ENCODE data around the gene CPA2. TPM values are rescaled to one million over a fixed set of nuclear protein-coding genes. Genes with fewer than 3 reads are reported as not detected.

The CPA2 gene
- total and polyA plus RNA-seq, 2 of the 4 experiments (the other 2 are of a cell fraction) = 0.05 TPM; not detected in 1

GRCh38 chr7:130329681-130330080, 63.0 kb downstream of the CPA2 start:
- Histone ChIP-seq H3K27me3 (ENCODE audit: control insufficient read depth, insufficient read depth, low read length) (no peaks in the 10 kb centered on the region), H3K18ac (ENCODE audit: low read depth, low read length) (no peak overlapping the region), H3K56ac (ENCODE audit: extremely low read depth, insufficient read depth, low read length) (no peak overlapping the region), H2BK15ac (ENCODE audit: low read depth, low read length) (no peak overlapping the region), H3K14ac (replicated peaks; ENCODE audit: low read depth, low read length) (no peak overlapping the region), H3K4ac (ENCODE audit: low read depth, low read length) (no peak overlapping the region), H2AFZ (replicated peaks; ENCODE audit: low read length, poor library complexity) (no peak overlapping the region), H2BK120ac (ENCODE audit: low read depth, low read length) (no peak overlapping the region), H4K20me1 (ENCODE audit: insufficient read depth, low read length) (no peaks in the 10 kb centered on the region), H3K23ac (ENCODE audit: low read depth, low read length) (no peak overlapping the region), H3K9ac (ENCODE audit: low read depth, low read length) (no peak overlapping the region), H3K27ac (ENCODE audit: insufficient read depth, low read length) (no peak overlapping the region), H3K9me3 (ENCODE audit: control insufficient read depth, insufficient read depth, low read length) (no peaks in the 10 kb centered on the region), H3K4me3 (ENCODE audit: insufficient read depth, low read depth, low read length) (no peak overlapping the region), H3K4me1 (ENCODE audit: control insufficient read depth, insufficient read depth, low read length) (no peaks in the 10 kb centered on the region), H4K5ac (ENCODE audit: low read depth, low read length) (no peak overlapping the region), H3K79me1 (ENCODE audit: low read depth in 1 of 2, low read length in 2 of 2) (no peaks in the 10 kb centered on the region), H2BK5ac (ENCODE audit: low read depth, low read length, poor library complexity, severe bottlenecking) (no peak overlapping the region), H3K4me2 (ENCODE audit: low read depth, low read length) (no peak overlapping the region), H3K36me3 (ENCODE audit: control insufficient read depth, insufficient read depth, low read length) (no peaks in the 10 kb centered on the region), H3K9me1 (ENCODE audit: insufficient read depth, low read length) (no peaks in the 10 kb centered on the region), H2BK20ac (ENCODE audit: low read depth, low read length) (no peak overlapping the region), H4K8ac (ENCODE audit: low read depth in 2 of 2, low read length in 2 of 2) (no peak overlapping the region), H4K91ac (ENCODE audit: insufficient read depth, low read depth, low read length) (no peak overlapping the region), H2AK9ac (replicated peaks; ENCODE audit: low read depth, low read length, poor library complexity) (no peak overlapping the region), H2AK5ac (ENCODE audit: low read depth, low read length) (no peak overlapping the region)
- dilution Hi-C loops (cut with HindIII; ENCODE audit: low sequenced_read_pairs, unreplicated experiment) = no loop called here
- WGBS, 2 experiments (ENCODE audit: extremely low coverage in 2 of 2, insufficient read length in 1 of 2) = no CpG with 5 or more reads among the region's 3 CpGs
- intact Hi-C loops (cut with micrococcal nuclease) = no loop called here
- no peak for DNase-seq
- ChIA-PET CTCF (interaction anchor here (0.7 kb wide), 1 partner anchor 1811 kb away, joined by 3 read pairs; no protein-coding TSS in a partner anchor), POLR2A (ENCODE audit: unreplicated experiment) (no interaction called here)
- no peak for ATAC-seq (ENCODE audit: low read depth)
- in situ Hi-C loops (cut with MboI; ENCODE audit: low sequenced_read_pairs) = no loop called here
- TF ChIP-seq SMC3 (IDR thresholded peaks at IDR 0.05; ENCODE audit: low read depth, low read length) = no peak
- TF ChIP-seq MAFK (IDR thresholded peaks at IDR 0.05; ENCODE audit: low read depth, low read length) = no peak
- TF ChIP-seq FOS (IDR thresholded peaks at IDR 0.05; ENCODE audit: low read depth, low read length) = no peak
- TF ChIP-seq MXI1 (IDR thresholded peaks at IDR 0.05; ENCODE audit: borderline replicate concordance, low read depth, low read length) = no peak
- TF ChIP-seq CHD1 (IDR thresholded peaks at IDR 0.05; ENCODE audit: low read depth, low read length) = no peak
- no peak for TF ChIP-seq CTCF (conservative IDR thresholded peaks at IDR 0.05; ENCODE audit: low read depth, low read length)
- no peak for TF ChIP-seq BHLHE40 (IDR thresholded peaks at IDR 0.05; ENCODE audit: low read depth, low read length)
- no peak for TF ChIP-seq NFE2L2 (IDR thresholded peaks at IDR 0.05; ENCODE audit: low read depth, low read length)
- TF ChIP-seq MAZ (IDR thresholded peaks at IDR 0.05; ENCODE audit: borderline replicate concordance, low read depth, low read length) = no peak
- TF ChIP-seq RFX5 (IDR thresholded peaks at IDR 0.05; ENCODE audit: low read depth, low read length) = no peak
- no peak for TF ChIP-seq POLR2A (IDR thresholded peaks at IDR 0.05; ENCODE audit: low read depth, low read length)
- TF ChIP-seq RCOR1 (IDR thresholded peaks at IDR 0.05; ENCODE audit: insufficient replicate concordance, low read length) = no peak
- TF ChIP-seq RAD21 (IDR thresholded peaks at IDR 0.05; ENCODE audit: low read length) = no peak
- no peak for TF ChIP-seq CEBPB (IDR thresholded peaks at IDR 0.05; ENCODE audit: low read depth, low read length)
- no peak for TF ChIP-seq ELK1 (IDR thresholded peaks at IDR 0.05; ENCODE audit: borderline replicate concordance, low read depth, low read length)
- no peak for TF ChIP-seq USF2 (IDR thresholded peaks at IDR 0.05; ENCODE audit: low read depth, low read length)
- BruUV-seq (replicated peaks) = no TSS peak
